ENCODE data around the gene ZDHHC1. TPM values are rescaled to one million over a fixed set of nuclear protein-coding genes. Genes with fewer than 3 reads are reported as not detected.

ZDHHC1 gene
- total and polyA plus RNA-seq, 2 donors (not counting 3 experiments of a cell fraction or from before 2014, with no cell fraction given) = 11.4 to 14.4 TPM

DNA sequence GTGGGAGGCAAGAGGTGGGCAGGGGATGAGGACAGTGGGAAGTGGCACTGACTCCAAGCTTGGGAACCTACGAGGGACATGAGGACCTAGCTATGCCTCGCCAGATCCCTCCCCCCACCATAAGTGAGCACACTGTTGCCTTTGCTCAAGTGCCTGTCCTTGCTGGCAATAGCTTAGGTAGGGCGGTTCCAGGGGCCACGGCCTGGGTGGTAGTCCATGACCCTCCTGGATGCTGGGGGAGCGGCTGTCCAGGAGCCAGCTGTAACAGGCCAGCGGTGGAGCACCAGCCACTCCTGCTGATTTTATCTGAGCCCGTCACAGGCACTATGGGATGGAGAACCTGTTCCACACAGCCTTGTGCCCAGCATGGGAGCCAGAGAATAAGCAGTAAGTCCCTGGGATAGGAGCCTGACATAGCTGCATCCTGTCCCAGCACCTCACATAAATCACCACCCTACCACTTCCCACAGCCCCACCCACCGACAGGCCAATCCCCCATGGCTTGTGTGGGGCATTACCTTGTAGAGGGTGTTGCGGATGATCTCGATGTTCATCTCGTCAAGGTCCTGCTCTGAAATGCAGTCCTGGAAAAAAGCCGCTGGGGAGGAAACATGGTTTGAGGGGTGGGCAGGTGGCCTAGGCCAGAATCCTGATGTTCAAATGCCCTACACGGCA lies 26.4 kb upstream of the ZDHHC1 start:
- H2AFZ ChIP-seq (ENCODE audit: low read depth, low read length) = no peak overlapping the region
- intact Hi-C loops (cut with micrococcal nuclease) = no loop called here
- ChIA-PET POLR2A (no interaction called here), CTCF (interaction anchor here (0.7 to 6.8 kb wide), 4 partner anchors 13 to 183 kb away, joined by 3 to 53 read pairs (median 3); no protein-coding TSS in a partner anchor)
- H3K4me3 ChIP-seq (replicated peaks in 1 of 3; ENCODE audit: insufficient read depth in 1 of 3, low read depth in 1 of 3, low read length in 3 of 3) = no peak overlapping the region
- BruUV-seq (replicated peaks) = no TSS peak
- TF ChIP-seq POLR2AphosphoS5 (IDR thresholded peaks at IDR 0.05; ENCODE audit: insufficient read depth, low read depth, low read length) (no peak), JUN (IDR thresholded peaks at IDR 0.05; ENCODE audit: borderline replicate concordance, insufficient read depth, insufficient read length, low read depth) (no peak), EZH2 (IDR thresholded peaks at IDR 0.05; ENCODE audit: borderline replicate concordance, low read depth, low read length, severe bottlenecking) (no peak), GATA2 (IDR thresholded peaks at IDR 0.05; ENCODE audit: insufficient read depth, insufficient read length, low read depth, low read length) (no peak), POLR2A (IDR thresholded peaks at IDR 0.05; ENCODE audit: low read depth, low read length) (no peak), FOS (IDR thresholded peaks at IDR 0.05; ENCODE audit: borderline replicate concordance, insufficient read depth, low read length) (no peak), CTCF (IDR thresholded peaks at IDR 0.05; ENCODE audit: extremely low read depth in 1 of 2, insufficient read depth in 1 of 2, low read depth in 1 of 2, low read length in 2 of 2) (no peak), MAX (IDR thresholded peaks at IDR 0.05; ENCODE audit: insufficient read depth, insufficient read length) (no peak), MYC (IDR thresholded peaks at IDR 0.05; ENCODE audit: low read depth, low read length) (no peak)
- H3K9me1 ChIP-seq (replicated peaks; ENCODE audit: control insufficient read depth, extremely low read depth, insufficient read depth, low read length) = no peaks in the 10 kb centered on the region
- no peaks in the 10 kb centered on the region for H3K27me3 ChIP-seq (ENCODE audit: control insufficient read depth in 2 of 2, insufficient read depth in 2 of 2, low read length in 2 of 2)
- no peak for FAIRE-seq
- no peak overlapping the region for H3K27ac ChIP-seq (ENCODE audit: insufficient read depth, low read depth, low read length)
- no peaks in the 10 kb centered on the region for H3K4me1 ChIP-seq (ENCODE audit: control insufficient read depth, extremely low read depth, insufficient read depth, low read length)
- H3K4me2 ChIP-seq (ENCODE audit: insufficient read depth, low read length) = no peak overlapping the region
- DNase-seq (ENCODE audit: low read depth, low spot score) = no peak
- H3K9ac ChIP-seq (replicated peaks; ENCODE audit: extremely low read depth, insufficient read depth, low read length) = no peak overlapping the region
- no peaks in the 10 kb centered on the region for H4K20me1 ChIP-seq (replicated peaks; ENCODE audit: control insufficient read depth, extremely low read depth, insufficient read depth, low read length)
- dilution Hi-C loops (cut with MboI; ENCODE audit: extremely low pct_ligation_motif_present, low sequenced_read_pairs) = no loop called here
- H3K36me3 ChIP-seq (ENCODE audit: control insufficient read depth in 2 of 2, extremely low read depth in 1 of 2, insufficient read depth in 2 of 2, low read length in 2 of 2) = peaks cover 0 to 32% of the 10 kb centered on the region in 2 experiments
- H3K9me3 ChIP-seq (replicated peaks; ENCODE audit: control insufficient read depth, insufficient read depth, low read length) = no peaks in the 10 kb centered on the region
- H3K79me2 ChIP-seq (ENCODE audit: control insufficient read depth, insufficient read depth, low read length) = no peaks in the 10 kb centered on the region
